C4-2B (cell line): ENCODE data around the gene ZBTB12.
"Not testable (repeated sequence)": the region's sequence is repeated elsewhere in the genome, so short reads cannot be mapped to it uniquely, and the experiment has no call there.

Experiments used
- H3K27ac ChIP-seq: fragments of 450-650 bp; 2 replicates; pipeline ENCODE4 v1.5.1; 2017
- ZFX ChIP-seq: fragments of 450-650 bp; IDR thresholded peaks from 2 replicates; pipeline ENCODE4 v1.6.1; 2017
- TF ChIP-seq, protein P1 (sequence below): fragments of 450-650 bp; conservative IDR thresholded peaks from 2 replicates; pipeline ENCODE4 v1.5.1; 2017; ENCODE audit warnings: mild to moderate bottlenecking

Gene ZBTB12

DNA sequence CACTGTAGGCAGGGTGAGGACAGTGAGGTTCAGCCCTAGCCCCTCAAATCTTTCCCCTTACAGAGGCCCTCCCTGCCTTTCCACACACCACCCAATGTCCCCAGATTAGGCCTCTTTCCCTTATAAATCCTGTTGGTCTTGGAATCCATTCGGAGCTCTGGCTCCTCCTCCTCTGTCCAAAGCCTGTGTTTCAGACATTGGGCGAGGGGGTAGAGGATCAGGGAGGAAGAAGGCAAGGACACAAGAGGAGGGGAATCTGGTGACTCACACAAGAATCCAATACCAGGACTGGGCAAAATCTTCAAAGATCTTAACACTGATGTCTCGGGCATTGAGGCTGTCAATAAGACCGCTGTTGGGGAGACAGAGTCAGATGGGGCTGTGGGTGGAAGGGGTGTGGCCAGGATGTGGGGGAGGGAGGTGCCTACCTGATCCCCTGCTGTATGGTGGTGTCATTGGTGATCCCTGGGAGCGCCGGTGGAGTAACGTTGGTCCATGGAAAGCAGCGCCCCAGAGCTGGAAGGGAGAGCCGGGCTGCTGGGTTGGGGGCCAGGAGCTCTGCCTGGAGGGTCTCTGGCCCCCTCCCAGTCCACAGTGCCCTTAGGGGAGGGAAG lies 30.7 kb downstream of the ZBTB12 start:
- TF ChIP-seq ZFX: no peak
- TF ChIP-seq, protein P1, sequence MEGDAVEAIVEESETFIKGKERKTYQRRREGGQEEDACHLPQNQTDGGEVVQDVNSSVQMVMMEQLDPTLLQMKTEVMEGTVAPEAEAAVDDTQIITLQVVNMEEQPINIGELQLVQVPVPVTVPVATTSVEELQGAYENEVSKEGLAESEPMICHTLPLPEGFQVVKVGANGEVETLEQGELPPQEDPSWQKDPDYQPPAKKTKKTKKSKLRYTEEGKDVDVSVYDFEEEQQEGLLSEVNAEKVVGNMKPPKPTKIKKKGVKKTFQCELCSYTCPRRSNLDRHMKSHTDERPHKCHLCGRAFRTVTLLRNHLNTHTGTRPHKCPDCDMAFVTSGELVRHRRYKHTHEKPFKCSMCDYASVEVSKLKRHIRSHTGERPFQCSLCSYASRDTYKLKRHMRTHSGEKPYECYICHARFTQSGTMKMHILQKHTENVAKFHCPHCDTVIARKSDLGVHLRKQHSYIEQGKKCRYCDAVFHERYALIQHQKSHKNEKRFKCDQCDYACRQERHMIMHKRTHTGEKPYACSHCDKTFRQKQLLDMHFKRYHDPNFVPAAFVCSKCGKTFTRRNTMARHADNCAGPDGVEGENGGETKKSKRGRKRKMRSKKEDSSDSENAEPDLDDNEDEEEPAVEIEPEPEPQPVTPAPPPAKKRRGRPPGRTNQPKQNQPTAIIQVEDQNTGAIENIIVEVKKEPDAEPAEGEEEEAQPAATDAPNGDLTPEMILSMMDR: no peak
- no peak overlapping the region for H3K27ac ChIP-seq

DNA sequence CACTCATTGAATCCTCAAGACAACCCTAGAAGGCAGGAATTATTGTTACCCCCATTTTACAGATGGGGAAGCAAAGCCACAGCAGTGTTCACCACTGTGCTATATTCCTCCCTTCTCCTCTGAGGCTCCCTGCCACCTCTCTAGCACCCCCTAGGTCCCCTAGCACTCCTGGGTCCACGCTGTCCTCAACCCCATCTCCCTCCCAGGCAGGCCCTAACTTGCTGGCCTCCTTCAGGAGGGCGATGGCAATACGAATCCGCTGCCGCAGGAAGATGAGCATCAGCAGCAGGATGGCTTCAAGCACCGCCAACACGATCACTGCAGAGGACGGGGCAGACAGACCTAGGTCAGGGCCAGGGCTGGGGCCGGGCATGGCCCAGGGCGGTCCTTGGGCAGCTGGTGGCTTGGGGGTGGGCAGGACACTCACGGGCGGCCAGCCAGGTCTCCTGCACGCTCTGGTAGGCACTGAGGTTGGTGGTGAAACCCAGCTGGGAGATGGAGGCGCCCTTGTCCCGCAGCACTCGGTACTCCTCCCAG lies 31.4 kb downstream of the ZBTB12 start:
- TF ChIP-seq, protein P1: no peak
- no peak for TF ChIP-seq ZFX
- H3K27ac ChIP-seq: no peak overlapping the region

DNA sequence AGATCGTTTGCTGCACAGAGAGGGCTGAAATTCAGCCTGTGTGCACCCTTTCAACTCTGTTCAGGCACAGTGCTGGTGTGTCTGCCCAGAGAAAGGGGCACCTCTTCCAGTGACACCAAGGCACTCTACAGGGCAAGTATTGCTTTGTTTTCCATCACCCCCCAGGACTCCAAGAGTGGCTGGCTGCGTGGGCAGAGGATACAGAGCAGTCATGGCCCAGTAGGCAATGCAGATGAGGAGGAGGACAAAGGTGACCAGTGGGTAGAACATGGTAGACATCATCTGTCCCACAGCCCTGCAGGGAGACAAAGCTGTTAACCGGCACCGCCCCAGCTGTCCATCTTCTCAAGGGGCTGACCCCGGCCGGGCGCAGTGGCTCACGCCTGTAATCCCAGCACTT lies 32.5 kb downstream of the ZBTB12 start:
- TF ChIP-seq, protein P1: no peak
- no peak for TF ChIP-seq ZFX
- H3K27ac ChIP-seq: no peak overlapping the region

DNA sequence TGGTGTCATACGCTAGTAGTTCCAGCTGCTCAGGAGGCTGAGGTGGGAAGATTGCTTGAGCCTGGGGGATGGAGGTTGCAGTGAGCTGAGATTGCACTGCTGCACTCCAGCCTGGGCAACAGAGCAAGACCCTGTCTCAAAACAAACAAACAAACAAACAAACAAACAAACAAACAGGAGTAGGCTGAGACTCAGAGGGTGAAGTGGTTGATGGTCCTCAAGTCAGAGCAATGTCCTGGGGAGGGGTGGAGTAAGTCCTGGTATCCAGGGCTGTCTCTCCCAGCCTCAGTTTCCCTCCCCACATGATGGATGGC lies 33.3 kb downstream of the ZBTB12 start:
- H3K27ac ChIP-seq: not testable (repeated sequence)

DNA sequence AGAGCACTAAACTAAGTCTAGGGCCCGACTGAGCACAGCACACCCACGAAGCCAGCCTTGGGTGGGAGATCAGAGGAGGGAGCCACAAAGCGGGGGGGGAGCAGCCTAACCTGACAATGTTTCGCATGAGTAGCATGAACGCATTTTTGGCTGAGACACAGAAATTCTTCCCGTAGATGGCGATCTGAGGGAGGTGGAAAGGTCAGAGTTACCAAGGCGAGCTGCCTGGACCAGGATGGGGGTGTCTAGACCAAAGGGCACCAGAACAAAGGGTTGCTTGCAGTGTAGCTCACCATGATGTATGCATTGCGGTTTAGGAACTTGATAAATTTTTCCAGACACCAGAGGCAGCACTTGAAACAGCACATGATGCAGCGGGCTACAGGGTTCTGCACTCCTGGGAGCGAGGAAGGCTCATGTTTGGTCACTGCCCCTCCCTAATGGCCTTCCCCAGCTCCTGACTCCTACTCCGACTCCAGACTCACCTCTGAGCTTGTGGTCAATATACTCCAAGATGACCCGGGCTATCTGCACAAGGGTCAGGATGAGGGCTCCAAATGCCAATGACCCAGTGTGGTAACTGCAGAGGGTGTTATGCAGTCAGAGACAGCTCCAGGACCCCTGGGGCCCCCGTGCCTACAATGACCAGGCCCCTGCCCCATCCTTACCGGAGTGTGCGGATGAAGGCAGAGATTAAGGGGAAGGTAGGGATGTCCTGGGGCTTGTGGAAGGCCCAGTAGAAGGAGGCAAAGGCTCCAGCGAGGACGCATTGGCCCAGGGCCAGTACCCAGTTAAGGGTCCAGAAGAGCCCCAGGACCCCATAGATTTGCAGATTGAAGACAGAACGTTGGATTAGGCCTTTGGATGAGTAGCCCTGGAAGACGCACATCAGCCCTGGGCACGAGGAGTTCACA lies 36.4 kb downstream of the ZBTB12 start:
- no peak overlapping the region for H3K27ac ChIP-seq
- TF ChIP-seq ZFX: no peak
- TF ChIP-seq, protein P1: no peak

DNA sequence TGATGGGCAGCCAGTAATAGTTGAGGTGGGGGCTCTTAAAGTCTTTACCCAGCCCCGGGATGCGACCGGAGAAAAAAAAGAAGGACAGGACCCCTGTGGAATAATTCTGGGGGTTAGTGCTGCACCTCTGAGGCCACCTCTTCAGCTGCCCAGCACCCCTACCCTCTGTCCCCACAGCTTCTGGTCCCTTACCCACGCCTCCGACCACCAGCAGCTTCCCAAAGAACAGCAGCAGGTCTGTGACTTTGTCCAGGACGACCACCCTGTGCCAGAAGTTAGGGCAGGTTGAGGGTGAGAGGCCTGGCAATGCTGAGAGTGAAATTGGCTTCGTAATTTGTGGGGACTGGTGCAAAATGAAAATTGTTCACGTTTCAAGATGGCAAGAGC lies 37.1 kb downstream of the ZBTB12 start:
- H3K27ac ChIP-seq: no peak overlapping the region; the same call in 1 of the 2 replicates
- no peak for TF ChIP-seq ZFX
- TF ChIP-seq, protein P1: no peak

DNA sequence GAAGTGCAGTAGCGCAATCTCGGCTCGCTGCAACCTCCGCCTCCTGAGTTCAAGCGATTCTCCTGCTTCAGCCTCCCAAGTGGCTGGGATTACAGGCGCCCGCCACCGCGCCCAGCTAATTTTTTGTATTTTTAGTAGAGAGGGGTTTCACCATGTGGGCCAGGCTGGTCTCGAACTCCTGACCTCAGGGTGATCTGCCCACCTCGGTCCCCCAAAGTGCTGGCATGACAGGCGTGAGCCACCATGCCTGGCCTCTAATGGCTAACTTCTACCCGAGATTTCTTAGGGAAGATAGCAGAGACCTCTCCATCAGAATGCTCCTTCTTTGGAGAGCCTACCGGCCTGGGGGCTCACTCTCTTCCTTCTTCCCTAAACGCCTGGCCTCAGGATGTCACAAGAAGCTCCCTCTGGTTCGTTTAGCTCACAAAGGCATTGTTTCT lies 37.7 kb downstream of the ZBTB12 start:
- peak overlapping the region; percentile 63 for H3K27ac ChIP-seq

DNA sequence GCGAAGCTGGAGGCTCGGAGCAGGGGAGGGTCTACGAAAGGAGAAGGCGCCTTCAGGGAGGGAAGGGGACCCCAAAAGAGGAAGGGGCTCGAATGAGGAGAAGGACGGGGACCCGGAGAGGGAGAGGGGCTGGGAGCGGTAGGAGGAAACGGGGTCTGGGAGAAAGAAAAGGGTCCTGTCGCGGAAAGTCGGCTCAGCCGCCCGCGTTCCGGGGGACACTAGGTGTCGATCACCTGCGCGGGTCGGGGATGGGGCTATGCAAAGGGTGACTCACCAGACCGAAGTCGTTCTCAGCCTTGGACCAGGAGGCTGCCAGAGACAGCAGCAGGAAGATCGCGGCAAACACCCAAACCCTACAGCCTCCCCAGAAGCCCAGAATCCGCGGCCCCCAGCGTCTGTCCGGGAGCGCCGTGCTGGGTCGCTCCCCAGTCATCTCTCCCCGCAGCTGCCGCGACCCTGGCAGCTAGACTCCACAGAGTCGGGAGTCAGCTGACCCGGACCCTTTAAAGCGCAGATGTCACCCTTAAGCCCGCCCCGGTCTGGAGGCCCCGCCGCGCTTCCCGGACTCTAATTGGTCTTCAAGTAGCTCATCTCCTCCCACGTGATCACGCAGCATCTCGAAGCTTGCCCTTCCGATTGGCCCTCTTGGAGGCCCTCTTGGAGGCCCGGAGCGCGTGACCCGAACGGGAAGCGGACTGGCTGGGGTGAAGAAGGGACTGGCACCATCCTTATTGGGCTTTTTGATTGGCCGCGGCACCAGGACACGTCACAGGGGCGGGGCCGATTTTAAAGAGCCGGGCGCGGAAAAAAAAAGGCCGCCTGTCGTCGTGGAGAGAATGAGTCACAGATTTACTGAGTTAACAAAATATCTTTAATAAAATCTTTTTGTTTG lies 39.3 kb downstream of the ZBTB12 start, which contains the start of gene NEU1:
NEU1 (minus strand) TSS at position 478 of the 892 bp plus-strand sequence; CDS start at position 433, 45 bp downstream.
- H3K27ac ChIP-seq: peak within 1 kb of the TSS; percentile 63
- TF ChIP-seq ZFX: no peak
- TF ChIP-seq, protein P1: no peak
